GM18508 (cell line): ENCODE data around the gene REEP3.
A peak's percentile ranks its signal among the peaks of the same experiment; 100 is the strongest.

Source experiments
- ATAC-seq: cut with Tn5 transposase; IDR thresholded peaks from one replicate; pipeline ENCODE4 v1.9.1; 2021; ENCODE audit warnings: moderate number of reproducible peaks; ENCODE audit not compliant: insufficient read depth, unreplicated experiment

Gene REEP3

GRCh38 chr10:63627396-63627795 is 106.2 kb downstream of the REEP3 start:
- ATAC-seq, result no peak

DNA sequence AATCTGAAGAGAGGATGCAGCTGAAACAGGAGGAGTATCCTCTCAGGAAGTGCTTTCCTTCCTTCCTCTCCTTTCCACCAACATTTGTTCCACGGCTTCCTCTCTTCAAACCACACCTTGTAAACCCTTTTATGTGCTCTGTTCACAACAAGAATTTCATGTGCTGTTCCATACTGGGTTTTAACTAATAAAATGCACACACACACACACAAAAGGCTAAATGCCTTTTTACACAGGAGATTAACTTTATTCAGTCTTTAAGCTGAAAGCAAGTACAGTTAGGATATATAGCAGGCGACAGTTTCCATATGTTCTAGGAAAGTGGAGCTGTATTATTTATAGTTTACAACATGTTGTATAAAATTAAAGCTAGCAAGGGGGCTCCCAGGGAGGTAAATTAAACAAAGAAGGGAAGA is 106.7 kb downstream of the REEP3 start:
- no peak for ATAC-seq

DNA sequence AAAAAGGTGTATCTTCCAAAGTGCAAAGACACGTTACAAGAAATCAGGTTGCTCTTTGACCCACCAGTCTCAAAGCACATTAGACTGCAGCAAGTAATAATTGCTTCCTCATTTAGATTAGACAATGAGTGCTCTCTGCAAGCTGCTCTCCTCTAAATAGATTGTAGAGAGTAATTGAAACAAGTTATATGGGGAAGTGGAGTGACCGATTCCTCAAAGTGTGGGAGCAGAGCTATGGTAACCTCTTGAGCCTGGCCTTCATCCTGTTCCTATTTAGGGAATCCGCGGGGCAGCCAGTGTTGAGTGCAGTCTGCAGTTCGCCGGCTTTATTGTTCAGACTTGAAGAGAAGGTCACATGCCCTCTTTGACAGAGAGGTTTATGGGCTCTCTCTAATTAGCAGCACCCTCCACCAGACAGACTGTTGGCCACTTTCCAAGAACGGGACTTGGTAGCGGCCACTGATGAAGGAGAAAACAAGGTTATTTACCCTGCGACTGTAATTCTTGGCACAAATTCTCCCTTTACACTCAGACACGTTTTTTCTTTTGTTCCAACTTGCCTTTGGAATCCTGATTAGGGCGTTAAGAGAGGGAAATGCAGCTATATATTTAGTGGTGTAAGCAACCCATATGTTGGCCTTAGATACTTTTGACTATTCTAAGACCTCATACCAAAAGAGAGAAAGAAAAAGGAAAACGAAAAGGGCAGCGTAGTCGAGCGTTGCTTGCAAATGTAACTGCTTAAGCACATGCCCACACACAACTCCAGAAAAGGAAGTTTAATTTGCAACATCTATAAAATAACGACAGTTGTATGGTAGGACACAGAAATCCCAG is 107.5 kb downstream of the REEP3 start:
- ATAC-seq, result peak; percentile 14

GRCh38 chr10:63629363-63630084 is 108.3 kb downstream of the REEP3 start:
- ATAC-seq, result peak; percentile 45

DNA sequence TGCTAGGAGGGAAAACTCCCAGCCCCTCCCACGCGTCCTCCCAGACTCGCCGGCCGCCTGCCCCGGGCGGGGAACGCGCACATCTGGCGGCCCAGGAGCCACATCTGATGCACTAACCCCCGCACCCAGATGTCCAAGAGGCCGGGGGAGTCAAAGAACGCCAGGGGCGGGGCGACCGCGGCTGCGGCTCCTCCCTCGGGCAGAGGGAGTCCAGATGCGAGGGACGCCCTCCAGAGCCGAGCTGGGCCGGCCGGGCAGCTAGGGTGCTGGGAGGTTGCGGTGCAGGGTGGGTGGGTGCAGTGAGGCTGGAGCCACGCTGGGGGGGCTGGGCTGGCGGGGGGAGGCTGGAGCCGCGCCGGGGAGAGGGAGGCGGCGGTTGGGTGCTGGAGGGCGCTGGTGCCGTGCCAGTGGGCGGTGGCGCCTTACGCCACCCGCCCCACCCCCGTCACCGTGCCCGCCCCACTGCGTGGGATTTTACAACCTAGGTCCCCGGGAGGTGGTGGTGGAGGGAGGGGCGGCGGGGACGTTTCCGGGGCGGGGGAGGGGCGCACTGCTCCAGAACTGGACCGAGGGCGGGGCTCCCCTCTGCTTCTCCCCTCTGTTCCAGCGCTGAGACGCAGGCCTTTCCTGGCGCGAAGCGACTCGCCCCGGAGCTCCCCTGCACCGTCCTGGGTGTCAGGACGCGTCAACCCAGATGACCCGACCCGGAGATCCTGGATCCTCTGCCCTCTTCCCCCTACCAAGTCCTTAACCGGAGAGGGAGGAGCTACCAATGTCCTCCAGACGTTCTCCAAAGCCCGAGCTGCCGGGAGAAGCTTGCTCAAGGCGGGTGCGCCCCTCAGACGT is 109.1 kb downstream of the REEP3 start:
- peak; percentile 32 for ATAC-seq

DNA sequence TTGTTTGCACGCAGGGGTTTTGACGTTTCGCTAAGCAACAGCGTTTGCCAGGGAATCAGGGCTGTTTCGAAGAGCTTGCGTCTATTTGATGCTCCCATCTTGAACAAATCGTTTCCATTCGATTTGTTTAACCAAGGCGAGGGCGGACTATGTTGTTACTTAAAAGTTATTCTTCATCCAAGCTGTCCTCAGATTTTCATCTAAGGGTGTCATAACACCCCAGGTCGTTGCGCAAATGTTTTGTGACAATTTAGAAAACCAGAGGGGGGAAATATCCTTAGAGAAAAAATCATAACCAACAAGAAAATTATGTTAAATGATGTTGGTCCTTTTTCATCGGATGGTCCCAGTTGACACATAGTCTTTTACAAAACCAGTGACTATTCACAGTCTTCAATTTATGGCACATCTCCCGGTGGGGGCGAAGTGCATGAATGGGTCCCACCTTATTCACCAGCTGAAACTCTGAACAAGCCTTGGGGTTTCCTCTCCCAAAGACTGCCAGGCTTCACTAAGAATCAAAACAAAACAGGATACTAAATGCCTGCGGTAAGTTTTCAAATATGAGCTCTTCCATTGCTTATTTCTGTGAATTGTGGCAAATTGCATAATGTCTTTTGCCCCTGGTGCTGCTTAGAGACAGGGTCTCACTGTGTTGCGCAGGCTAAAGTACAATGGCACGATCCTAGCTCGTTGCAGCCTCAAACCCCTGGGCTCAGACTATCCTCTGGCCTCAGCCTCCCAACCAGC is 109.9 kb downstream of the REEP3 start:
- ATAC-seq, result no peak

DNA sequence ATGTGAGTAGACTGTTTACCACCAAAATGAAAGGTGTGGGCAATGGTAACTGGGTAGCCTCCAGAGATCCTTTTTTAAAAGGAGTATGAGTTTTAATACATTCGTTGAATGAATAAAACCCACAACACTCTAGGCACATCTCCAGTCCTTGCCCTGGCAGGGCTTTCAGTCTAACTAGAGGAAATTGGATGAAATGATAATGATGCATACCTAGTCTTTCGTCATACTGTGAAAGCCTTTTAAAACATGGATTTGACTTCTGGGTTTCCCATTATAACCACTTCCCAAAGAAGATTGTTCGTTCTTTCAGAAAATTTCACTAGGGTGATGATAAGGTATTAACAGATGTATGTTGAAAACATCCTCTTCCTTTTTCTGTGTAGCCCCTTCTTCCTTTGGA is 110.8 kb downstream of the REEP3 start:
- no peak for ATAC-seq

DNA sequence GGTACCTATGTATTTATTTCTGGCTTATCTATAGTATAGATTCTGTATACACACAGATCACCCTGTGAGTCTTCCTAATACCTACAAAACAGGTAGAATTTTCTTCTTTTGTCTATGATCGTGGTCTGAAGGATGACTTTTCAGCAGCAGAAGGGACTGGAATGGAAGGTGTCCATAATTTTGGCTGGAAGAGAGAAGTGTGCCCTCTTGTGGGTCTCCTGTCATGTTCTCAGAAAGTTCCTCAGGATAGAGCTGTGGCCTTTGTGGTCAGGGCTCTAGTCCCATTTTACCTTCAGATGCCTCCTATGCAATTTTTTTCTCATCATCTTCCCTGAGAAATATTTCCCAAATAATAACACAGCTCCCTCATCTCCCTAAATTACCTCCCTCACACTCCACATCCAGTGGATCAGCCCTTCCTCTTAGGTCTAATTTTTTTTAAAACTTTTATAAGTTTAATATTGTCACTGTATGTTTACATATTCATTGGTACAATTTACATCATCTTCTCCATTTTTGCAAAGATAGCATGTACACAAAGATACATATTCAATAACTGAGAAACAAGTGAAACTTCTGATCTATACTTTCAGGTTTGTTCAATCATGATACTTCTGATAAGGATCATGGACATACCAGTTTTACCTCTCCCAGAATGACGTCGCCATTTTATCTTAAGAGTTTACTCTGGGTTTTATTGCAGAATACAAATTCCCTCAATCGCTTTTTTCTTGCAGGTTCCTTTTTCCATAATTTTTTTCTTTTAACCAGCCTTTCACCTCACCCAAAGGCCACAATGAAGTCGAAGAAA is 112.7 kb downstream of the REEP3 start:
- ATAC-seq, result no peak

- no peak for ATAC-seq
Observed at GRCh38 chr10:63634488-63635065, 113.4 kb downstream of the REEP3 start.

DNA sequence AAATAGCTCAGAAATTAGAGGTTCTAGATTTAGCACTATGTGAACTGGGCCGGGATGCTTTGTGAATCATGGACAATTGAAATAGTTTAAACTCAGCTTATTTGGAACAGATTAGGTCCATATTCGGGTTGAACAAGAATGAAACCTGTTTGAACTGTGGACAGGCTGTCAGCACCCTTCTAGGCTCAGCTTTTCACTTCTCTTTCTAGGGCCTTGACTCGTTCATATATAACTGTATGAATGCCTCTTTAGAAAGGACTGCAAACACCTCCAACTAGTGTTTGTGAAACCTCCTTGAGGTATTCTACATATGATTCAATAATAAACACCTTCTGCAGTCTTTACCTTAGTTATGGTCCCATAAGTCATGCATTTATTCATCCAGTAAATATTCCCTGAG is 115.6 kb downstream of the REEP3 start:
- no peak for ATAC-seq

- no peak for ATAC-seq
Observed at GRCh38 chr10:63637901-63638327, 116.7 kb downstream of the REEP3 start.

GRCh38 chr10:63641366-63641765 is 120.2 kb downstream of the REEP3 start:
- no peak for ATAC-seq

GRCh38 chr10:63641799-63642198 is 120.6 kb downstream of the REEP3 start:
- ATAC-seq, result no peak

DNA sequence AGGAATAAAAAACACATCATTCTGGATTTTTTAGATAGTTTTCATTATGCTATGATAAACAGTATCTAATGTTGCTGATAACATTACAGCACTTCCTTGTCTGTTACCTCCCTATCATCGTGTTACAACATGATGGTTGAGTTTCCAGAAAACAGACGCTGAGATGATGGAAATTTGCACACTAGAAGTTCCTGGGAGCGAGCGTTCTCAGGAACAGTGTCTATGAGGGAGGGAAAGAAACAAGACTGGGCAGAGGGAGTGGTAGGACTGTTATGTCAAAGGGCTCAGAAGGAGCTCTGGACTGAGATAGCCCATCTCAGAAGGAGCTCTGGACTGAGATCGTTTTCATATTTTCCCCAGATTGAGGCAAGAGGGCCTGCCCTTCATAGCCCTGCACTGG is 121.6 kb downstream of the REEP3 start:
- ATAC-seq, result no peak

GRCh38 chr10:63644418-63645142 is 123.4 kb downstream of the REEP3 start:
- no peak for ATAC-seq

GRCh38 chr10:63645195-63645594 is 124.0 kb downstream of the REEP3 start:
- no peak for ATAC-seq

GRCh38 chr10:63646491-63646890 is 125.3 kb downstream of the REEP3 start:
- ATAC-seq, result peak; percentile 79

DNA sequence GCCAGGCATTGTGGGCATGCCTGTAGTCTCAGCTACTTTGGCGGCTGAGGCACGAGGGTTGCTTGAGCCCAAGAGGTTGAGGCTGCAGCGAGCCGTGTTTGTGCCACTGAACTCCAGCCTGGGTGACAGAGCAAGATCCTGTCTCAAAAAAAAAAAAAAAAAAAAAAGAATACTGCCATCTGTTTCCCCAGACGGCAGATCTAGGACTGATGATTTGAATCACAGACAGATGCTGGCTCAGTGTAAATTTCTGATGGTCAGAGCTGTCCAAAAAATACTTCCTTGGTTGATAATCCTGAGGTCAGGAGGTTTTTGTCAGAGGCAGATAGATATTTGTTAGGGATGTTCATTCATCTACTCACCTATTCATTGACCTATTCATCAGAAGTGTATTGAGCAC is 130.7 kb downstream of the REEP3 start:
- ATAC-seq, result no peak
